Sigmoid colon (tissue), 7 donors: ENCODE data around the gene THBS1. TPM values are rescaled to one million over a fixed set of nuclear protein-coding genes. Genes with fewer than 3 reads are reported as not detected.
A peak's percentile ranks its signal among the peaks of the same experiment; 100 is the strongest.

Experiments used
- DNase-seq: peaks from one replicate; pipeline ENCODE4 v3.0.0-alpha.2; 2019
- H3K27ac ChIP-seq, 4 donors: fragments of 200-600 bp; sonication (generic); one replicate each; pipeline ENCODE4 v1.5.1; 2016 to 2019; ENCODE audit warnings: mild to moderate bottlenecking in 1 of 4
- H3K27me3 ChIP-seq, 3 donors: fragments of 200-600 bp; sonication (generic); one replicate each; pipeline ENCODE4 v1.5.1; 2019; ENCODE audit warnings: mild to moderate bottlenecking in 1 of 3
- H3K36me3 ChIP-seq, 4 donors: fragments of 200-600 bp; sonication (generic); one replicate each; pipeline ENCODE4 v1.5.1; 2016 to 2019
- H3K4me1 ChIP-seq, 4 donors: fragments of 200-600 bp; sonication (generic); one replicate each; pipeline ENCODE4 v1.5.1; 2017 to 2019
- H3K4me3 ChIP-seq, 4 donors: fragments of 200-600 bp; sonication (generic); one replicate each; pipeline ENCODE4 v1.5.1; 2017 to 2019; ENCODE audit warnings: mild to moderate bottlenecking in 2 of 4, moderate library complexity in 1 of 4
- H3K9me3 ChIP-seq, 4 donors: fragments of 200-600 bp in 3 of 4; sonication (generic) in 3 of 4; one replicate each; pipeline versions ENCODE4 v1.5.1 to v1.6.1; 2013 to 2019
- CTCF ChIP-seq, 4 experiments: fragments of 450-650 bp in 3 of 4; fragments of 200-600 bp in 1 of 4; IDR thresholded peaks; one replicate each; pipeline ENCODE4 v1.5.1; 2016 to 2019; ENCODE audit warnings: antibody characterized with exemption in 4 of 4, mild to moderate bottlenecking in 3 of 4, moderate library complexity in 2 of 4
- EP300 ChIP-seq, 4 donors: sonication (generic); formaldehyde crosslinking; IDR thresholded peaks; one replicate each; pipeline ENCODE4 v1.6.1; 2017; ENCODE audit warnings: antibody characterized with exemption in 4 of 4
- POLR2A ChIP-seq, 2 donors: fragments of 450-650 bp; IDR thresholded peaks; one replicate each; pipeline ENCODE4 v1.6.1; 2016; ENCODE audit warnings: antibody characterized with exemption in 2 of 2, mild to moderate bottlenecking in 2 of 2, moderate library complexity in 2 of 2
- POLR2AphosphoS5 ChIP-seq, 4 donors: sonication (generic); formaldehyde crosslinking; IDR thresholded peaks; one replicate each; pipeline ENCODE4 v1.6.1; 2017; ENCODE audit warnings: antibody characterized with exemption in 4 of 4
- WGBS, 2 donors: extraction: QIAGEN DNeasy Blood & Tissue Kit; methylation state at CpG; one replicate each; pipeline ENCODE4 v1.1.7; 2013; 5-methylcytosine and 5-hydroxymethylcytosine counted together
- intact Hi-C: fragments of 100-400 bp; cut with DNase I; formaldehyde crosslinking; loops from one replicate; pipeline ENCODE4 v1.15.1; 2023
- polyA plus RNA-seq, 3 donors: library from polyadenylated mRNA; stranded (reverse); fragments of 200-250 nt; gene quantifications; one replicate each; pipeline ENCODE4 v1.2.3, GENCODE V29; 2013
- total RNA-seq, 4 donors: library from RNA; depleted of rRNA; stranded (reverse); fragments of >200 nt; gene quantifications; one replicate each; pipeline ENCODE4 v1.1.0, GENCODE V29; 2016
- donor health status: healthy with polysubstance abuse.
- donor health status: Bipolar disorder and iron deficiency.
- donor health status: healthy.

Gene THBS1
- total and polyA plus RNA-seq, 7 donors, result 13.2 to 3,974 (median 172) TPM

GRCh38 chr15:39582977-39583595, 2.2 kb downstream of the THBS1 start:
- no peak for TF ChIP-seq POLR2AphosphoS5 (IDR thresholded peaks at IDR 0.05)
- TF ChIP-seq POLR2A (IDR thresholded peaks at IDR 0.05), result no peak
- no peak for TF ChIP-seq CTCF (IDR thresholded peaks at IDR 0.05)
- no peak for TF ChIP-seq EP300 (IDR thresholded peaks at IDR 0.05)
- Histone ChIP-seq H3K27me3 (no peaks in the 10 kb centered on the region), H3K27ac (peak overlapping the region; percentile 89 to 97 (median 96)), H3K4me3 (peak overlapping the region; percentile 41 to 77 (median 70)), H3K4me1 (peaks cover 0 to 88% (median 80%) of the 10 kb centered on the region in 4 donors), H3K36me3 (peaks cover 36 to 64% (median 42%) of the 10 kb centered on the region in 4 donors), H3K9me3 (no peaks in the 10 kb centered on the region)
- WGBS, 2 donors, result 11 to 56% methylated on average over 4 of the region's 4 CpGs
- intact Hi-C loops, result loop anchor here (5.0 to 10.0 kb wide), 6 partner anchors 174 to 1331 kb away; partner anchors contain the start of gene SPRED1
- DNase-seq, result no peak

- no peaks in the 10 kb centered on the region for H3K27me3 ChIP-seq
- H3K4me3 ChIP-seq, result peak overlapping the region; percentile 41 to 77 (median 70)
- H3K9me3 ChIP-seq, result no peaks in the 10 kb centered on the region
- WGBS, 2 donors, result 22 to 59% methylated on average over 13 of the region's 13 CpGs
- peaks cover 42 to 71% (median 48%) of the 10 kb centered on the region in 4 donors for H3K36me3 ChIP-seq
- peaks cover 0 to 88% (median 77%) of the 10 kb centered on the region in 4 donors for H3K4me1 ChIP-seq
- intact Hi-C loops, result loop anchor here (5.0 to 10.0 kb wide), 6 partner anchors 174 to 1331 kb away; partner anchors contain the start of gene SPRED1
- H3K27ac ChIP-seq, result peak overlapping the region; percentile 89 to 97 (median 96)
- no peak for TF ChIP-seq POLR2A (IDR thresholded peaks at IDR 0.05)
- peak in 3 of 4 donors; percentile 4 to 17 (median 14) for TF ChIP-seq POLR2AphosphoS5 (IDR thresholded peaks at IDR 0.05)
- peak in 2 of 4 experiments; percentile 20 to 26 for TF ChIP-seq CTCF (IDR thresholded peaks at IDR 0.05)
- TF ChIP-seq EP300 (IDR thresholded peaks at IDR 0.05), result no peak
- peak; percentile 70 for DNase-seq
These were observed 2.9 kb downstream of the THBS1 start for GRCh38 chr15:39583596-39584265.

- peaks cover 0 to 88% (median 72%) of the 10 kb centered on the region in 4 donors for H3K4me1 ChIP-seq
- no peak for TF ChIP-seq POLR2A (IDR thresholded peaks at IDR 0.05)
- no peak for TF ChIP-seq CTCF (IDR thresholded peaks at IDR 0.05)
- TF ChIP-seq EP300 (IDR thresholded peaks at IDR 0.05), result no peak
- TF ChIP-seq POLR2AphosphoS5 (IDR thresholded peaks at IDR 0.05), result no peak
These were observed 3.4 kb downstream of the THBS1 start for GRCh38 chr15:39584266-39584659.

GRCh38 chr15:39584662-39585388, 3.9 kb downstream of the THBS1 start:
- H3K27ac ChIP-seq, result peak overlapping the region; percentile 89 to 97 (median 96)
- H3K4me3 ChIP-seq, result peak overlapping the region in 3 of 4 donors; percentile 41 to 77 (median 74)
- intact Hi-C loops, result loop anchor here (5.0 to 10.0 kb wide), 6 partner anchors 172 to 1333 kb away; partner anchors contain the start of gene SPRED1
- H3K36me3 ChIP-seq, result peaks cover 53 to 82% (median 58%) of the 10 kb centered on the region in 4 donors
- TF ChIP-seq POLR2A (IDR thresholded peaks at IDR 0.05), result no peak
- TF ChIP-seq EP300 (IDR thresholded peaks at IDR 0.05), result no peak
- TF ChIP-seq CTCF (IDR thresholded peaks at IDR 0.05), result no peak
- TF ChIP-seq POLR2AphosphoS5 (IDR thresholded peaks at IDR 0.05), result no peak
- no peak for DNase-seq
- no peaks in the 10 kb centered on the region for H3K9me3 ChIP-seq
- H3K27me3 ChIP-seq, result no peaks in the 10 kb centered on the region
- WGBS, 2 donors, result 17 to 53% methylated on average over 3 of the region's 3 CpGs
- H3K4me1 ChIP-seq, result peaks cover 0 to 90% (median 75%) of the 10 kb centered on the region in 4 donors

More at GRCh38 chr15:39584266-39584659, 3.4 kb downstream of the THBS1 start:
- peaks cover 48 to 76% (median 53%) of the 10 kb centered on the region in 4 donors for H3K36me3 ChIP-seq
- no peaks in the 10 kb centered on the region for H3K9me3 ChIP-seq
- DNase-seq, result no peak
- intact Hi-C loops, result loop anchor here (5.0 to 10.0 kb wide), 6 partner anchors 173 to 1332 kb away; partner anchors contain the start of gene SPRED1
- peak overlapping the region; percentile 41 to 77 (median 70) for H3K4me3 ChIP-seq
- H3K27ac ChIP-seq, result peak overlapping the region; percentile 89 to 97 (median 96)
- 18 to 69% methylated on average over 7 of the region's 7 CpGs for WGBS, 2 donors
- no peaks in the 10 kb centered on the region for H3K27me3 ChIP-seq
